IMR-90 (cell line): ENCODE measurements around the gene NMUR1. TPM values are rescaled to one million over a fixed set of nuclear protein-coding genes. Genes with fewer than 3 reads are reported as not detected.

ENCODE experiments used
- ATAC-seq: fragments of 200-7000 bp; cut with Tn5 transposase; 2 replicates; pipeline ENCODE4 v1.9.1; 2020; ENCODE audit warnings: low read depth, mild to moderate bottlenecking, moderate library complexity
- BruUV-seq: library from RNA; stranded (reverse); fragments of 400-500 nt; replicated peaks from 2 replicates; lab custom pipeline; 2021; lab: Mats Ljungman, UMichigan
- CTCF ChIA-PET: fragments of 300-600 bp; formaldehyde crosslinking; extraction: SDS; loops from one replicate; lab custom pipeline; 2021; ENCODE audit warnings: antibody characterized with exemption; lab: Yijun Ruan, JAX
- POLR2A ChIA-PET: fragments of 300-600 bp; sonication (Branson Sonifier 250); formaldehyde crosslinking; loops from one replicate; lab custom pipeline; 2022; ENCODE audit warnings: antibody characterized with exemption; ENCODE audit not compliant: unreplicated experiment; lab: Charles Lee
- DNase-seq: peaks from one replicate; pipeline ENCODE4 v3.0.0; 2013
- H2AFZ ChIP-seq: replicated peaks from 2 replicates; pipeline ENCODE3; 2013; ENCODE audit warnings: low read length, mild to moderate bottlenecking; ENCODE audit not compliant: poor library complexity
- H2AK5ac ChIP-seq: 2 replicates; pipeline ENCODE4 v1.6.1; 2013; ENCODE audit warnings: low read depth, low read length, inconsistent platforms
- H2AK9ac ChIP-seq: replicated peaks from 2 replicates; pipeline ENCODE3; 2013; ENCODE audit warnings: mild to moderate bottlenecking, low read depth, low read length, moderate library complexity; ENCODE audit not compliant: poor library complexity
- H2BK120ac ChIP-seq: 2 replicates; pipeline ENCODE4 v1.6.1; 2013; ENCODE audit warnings: low read depth, low read length, inconsistent platforms
- H2BK15ac ChIP-seq: 3 replicates; pipeline ENCODE4 v1.6.1; 2013; ENCODE audit warnings: low read depth, low read length, inconsistent platforms
- H2BK20ac ChIP-seq: 2 replicates; pipeline ENCODE4 v1.6.1; 2013; ENCODE audit warnings: low read depth, mild to moderate bottlenecking, inconsistent platforms, low read length, moderate library complexity
- H2BK5ac ChIP-seq: 2 replicates; pipeline ENCODE4 v1.6.1; 2013; ENCODE audit warnings: mild to moderate bottlenecking, low read depth, low read length, inconsistent platforms; ENCODE audit not compliant: poor library complexity, severe bottlenecking
- H3K14ac ChIP-seq: replicated peaks from 2 replicates; pipeline ENCODE4 v1.6.1; 2013; ENCODE audit warnings: low read depth, low read length, inconsistent platforms
- H3K18ac ChIP-seq: 2 replicates; pipeline ENCODE4 v1.6.1; 2013; ENCODE audit warnings: low read depth, low read length, control low read depth
- H3K23ac ChIP-seq: 2 replicates; pipeline ENCODE4 v1.6.1; 2013; ENCODE audit warnings: low read depth, low read length, inconsistent platforms
- H3K27ac ChIP-seq: 2 replicates; pipeline ENCODE4 v1.5.1; 2013; ENCODE audit warnings: mild to moderate bottlenecking, control low read depth, low read length; ENCODE audit not compliant: insufficient read depth
- H3K27me3 ChIP-seq: 2 replicates; pipeline ENCODE4 v1.6.1; 2013; ENCODE audit warnings: low read length; ENCODE audit not compliant: control insufficient read depth, insufficient read depth
- H3K36me3 ChIP-seq: 2 replicates; pipeline ENCODE4 v1.6.1; 2013; ENCODE audit warnings: low read length, mixed read lengths; ENCODE audit not compliant: control insufficient read depth, insufficient read depth
- H3K4ac ChIP-seq: 2 replicates; pipeline ENCODE4 v1.6.1; 2013; ENCODE audit warnings: low read depth, low read length, inconsistent platforms
- H3K4me1 ChIP-seq: 2 replicates; pipeline ENCODE4 v1.6.1; 2013; ENCODE audit warnings: low read length, mixed read lengths; ENCODE audit not compliant: control insufficient read depth, insufficient read depth
- H3K4me2 ChIP-seq: 2 replicates; pipeline ENCODE4 v1.6.1; 2013; ENCODE audit warnings: low read depth, mild to moderate bottlenecking, control low read depth, low read length, moderate library complexity
- H3K4me3 ChIP-seq: 2 replicates; pipeline ENCODE4 v1.5.1; 2013; ENCODE audit warnings: low read depth, mild to moderate bottlenecking, control low read depth, low read length, moderate library complexity; ENCODE audit not compliant: insufficient read depth
- H3K56ac ChIP-seq: 2 replicates; pipeline ENCODE4 v1.6.1; 2013; ENCODE audit warnings: low read length, inconsistent platforms; ENCODE audit not compliant: insufficient read depth; ENCODE audit errors: extremely low read depth
- H3K79me1 ChIP-seq, 2 experiments: 2 replicates each; pipeline ENCODE4 v1.6.1; 2013; ENCODE audit warnings: low read length in 2 of 2, inconsistent platforms in 1 of 2, low read depth in 1 of 2
- H3K9ac ChIP-seq: 2 replicates; pipeline ENCODE4 v1.6.1; 2013; ENCODE audit warnings: low read depth, low read length, control low read depth
- H3K9me1 ChIP-seq: 2 replicates; pipeline ENCODE4 v1.6.1; 2013; ENCODE audit warnings: low read length, inconsistent platforms; ENCODE audit not compliant: insufficient read depth
- H3K9me3 ChIP-seq: 2 replicates; pipeline ENCODE4 v1.6.1; 2013; ENCODE audit warnings: low read length; ENCODE audit not compliant: control insufficient read depth, insufficient read depth
- H4K20me1 ChIP-seq: 2 replicates; pipeline ENCODE4 v1.6.1; 2013; ENCODE audit warnings: low read length, inconsistent platforms; ENCODE audit not compliant: insufficient read depth
- H4K5ac ChIP-seq: 2 replicates; pipeline ENCODE4 v1.6.1; 2013; ENCODE audit warnings: mild to moderate bottlenecking, low read depth, low read length, control low read depth
- H4K8ac ChIP-seq, 2 experiments: 2 replicates each; pipeline ENCODE4 v1.6.1; 2013; ENCODE audit warnings: low read depth in 2 of 2, low read length in 2 of 2, control low read depth in 1 of 2, inconsistent platforms in 1 of 2
- H4K91ac ChIP-seq: 2 replicates; pipeline ENCODE4 v1.6.1; 2013; ENCODE audit warnings: low read depth, low read length, inconsistent platforms; ENCODE audit not compliant: insufficient read depth
- CEBPB ChIP-seq: IDR thresholded peaks from 2 replicates; pipeline ENCODE4 v1.6.1; 2012; ENCODE audit warnings: low read depth, low read length, improper control_type of control experiment
- CTCF ChIP-seq: conservative IDR thresholded peaks from 2 replicates; pipeline ENCODE4 v1.5.1; 2012; ENCODE audit warnings: mild to moderate bottlenecking, low read depth, low read length, improper control_type of control experiment
- MAFK ChIP-seq: IDR thresholded peaks from 2 replicates; pipeline ENCODE4 v1.6.1; 2012; ENCODE audit warnings: low read depth, low read length, improper control_type of control experiment
- MAZ ChIP-seq: IDR thresholded peaks from 2 replicates; pipeline ENCODE4 v1.6.1; 2012; ENCODE audit warnings: low read depth, mild to moderate bottlenecking, low read length, improper control_type of control experiment, moderate library complexity, borderline replicate concordance
- MXI1 ChIP-seq: IDR thresholded peaks from 2 replicates; pipeline ENCODE4 v1.6.1; 2012; ENCODE audit warnings: low read depth, mild to moderate bottlenecking, low read length, moderate library complexity, borderline replicate concordance
- NFE2L2 ChIP-seq: fragments of 150-350 bp; IDR thresholded peaks from 2 replicates; pipeline ENCODE4 v1.6.1; 2016; ENCODE audit warnings: low read depth, mild to moderate bottlenecking, low read length
- RAD21 ChIP-seq: IDR thresholded peaks from 2 replicates; pipeline ENCODE4 v1.6.1; 2012; ENCODE audit warnings: low read length, improper control_type of control experiment
- SMC3 ChIP-seq: fragments of 150-350 bp; IDR thresholded peaks from 2 replicates; pipeline ENCODE4 v1.6.1; 2016; ENCODE audit warnings: low read depth, mild to moderate bottlenecking, antibody characterized with exemption, low read length, moderate library complexity
- WGBS, 2 experiments: methylation state at CpG; one replicate each; pipeline versions ENCODE4 v1.1.5 to v1.1.7; 2013; ENCODE audit warnings: missing lambda C conversion rate in 2 of 2; ENCODE audit not compliant: insufficient read length in 1 of 2; ENCODE audit errors: extremely low coverage in 2 of 2; 5-methylcytosine and 5-hydroxymethylcytosine counted together
- dilution Hi-C: fragments of 300-500 bp; cut with HindIII; formaldehyde crosslinking; loops from one replicate; pipeline ENCODE4 v1.14.3; 2018; ENCODE audit warnings: low sequenced_read_pairs; ENCODE audit not compliant: unreplicated experiment
- in situ Hi-C: fragments of 300-500 bp; cut with MboI; formaldehyde crosslinking; loops from 3 replicates; pipeline ENCODE4 v1.14.3; 2019; ENCODE audit warnings: low sequenced_read_pairs, inconsistent platforms, mixed read lengths
- intact Hi-C: fragments of 100-400 bp; cut with micrococcal nuclease; formaldehyde crosslinking; loops from 2 replicates; pipeline ENCODE4 v1.10.0; 2022
- polyA plus RNA-seq, 3 experiments: library from polyadenylated mRNA; depleted of rRNA; stranded (reverse); fragments of >200 nt; gene quantifications; 2 replicates each; pipeline ENCODE4 v1.2.3, GENCODE V29; 2012; ENCODE audit warnings: low replicate concordance in 1 of 3
- total RNA-seq: library from RNA; depleted of rRNA; stranded (reverse); fragments of >200 nt; gene quantifications from 2 replicates; pipeline ENCODE4 v1.2.3, GENCODE V29; 2012

The NMUR1 gene
- total and polyA plus RNA-seq, 2 of the 4 experiments (the other 2 are of a cell fraction), result not detected

GRCh38 chr2:231557571-231558217, 27.4 kb upstream of the NMUR1 start:
- Histone ChIP-seq H3K79me1 (no peaks in the 10 kb centered on the region), H3K14ac (no peak overlapping the region), H4K20me1 (no peaks in the 10 kb centered on the region), H2AK9ac (peak overlapping the region; percentile 76), H3K27me3 (no peaks in the 10 kb centered on the region), H2BK20ac (no peak overlapping the region), H3K4me1 (peaks cover 8% of the 10 kb centered on the region; the same call in 1 of the 2 replicates), H2AK5ac (no peak overlapping the region), H3K18ac (no peak overlapping the region), H4K5ac (no peak overlapping the region), H4K8ac (no peak overlapping the region), H2BK15ac (no peak overlapping the region), H2BK120ac (no peak overlapping the region), H3K9me1 (no peaks in the 10 kb centered on the region), H3K9ac (no peak overlapping the region), H2AFZ (peak overlapping the region; percentile 84), H2BK5ac (no peak overlapping the region), H3K36me3 (no peaks in the 10 kb centered on the region), H3K9me3 (no peaks in the 10 kb centered on the region), H4K91ac (no peak overlapping the region), H3K4me3 (no peak overlapping the region), H3K56ac (no peak overlapping the region), H3K27ac (no peak overlapping the region), H3K23ac (no peak overlapping the region), H3K4me2 (no peak overlapping the region), H3K4ac (no peak overlapping the region)
- DNase-seq, result peak; percentile 81
- 21% methylated on average over 6 of the region's 11 CpGs; no CpG with 5 or more reads in 1 of the 2 experiments for WGBS, 2 experiments
- ChIA-PET CTCF (interaction anchor here (0.7 to 1.7 kb wide), 4 partner anchors 8 to 44 kb away, joined by 3 to 8 read pairs (median 4); no protein-coding TSS in a partner anchor), POLR2A (no interaction called here)
- no TSS peak for BruUV-seq
- peak; percentile 95 for ATAC-seq
- TF ChIP-seq SMC3 (peak; percentile 64), NFE2L2 (no peak), CTCF (peak; percentile 82), MAFK (peak; percentile 61), RAD21 (peak; percentile 84), CEBPB (0 out of 2 replicates have a peak, but pooled peaks have one; percentile 40), MAZ (no peak), MXI1 (no peak)
- in situ Hi-C loops (no loop called here), dilution Hi-C loops (no loop called here), intact Hi-C loops (loop anchor here (1.0 kb wide), 3 partner anchors 40 to 94 kb away; no protein-coding TSS in a partner anchor)
